Esophagus (tissue), 2 donors: ENCODE measurements around the gene CD2AP. TPM values are rescaled to one million over a fixed set of nuclear protein-coding genes. Genes with fewer than 3 reads are reported as not detected.
A peak's percentile ranks its signal among the peaks of the same experiment; 100 is the strongest.
"Not testable (repeated sequence)": the region's sequence is repeated elsewhere in the genome, so short reads cannot be mapped to it uniquely, and the experiment has no call there.

Source experiments
- H3K27ac ChIP-seq, 2 donors: one replicate each; pipeline ENCODE4 v1.5.1; 2013; ENCODE audit warnings: low read depth in 2 of 2, mild to moderate bottlenecking in 2 of 2, inconsistent platforms in 1 of 2, low read length in 1 of 2, moderate library complexity in 1 of 2
- H3K27me3 ChIP-seq, 2 donors: one replicate each; pipeline ENCODE4 v1.6.1; 2013; ENCODE audit warnings: low read length in 2 of 2, control low read depth in 1 of 2, mild to moderate bottlenecking in 1 of 2; ENCODE audit not compliant: insufficient read depth in 2 of 2, control insufficient read depth in 1 of 2
- H3K36me3 ChIP-seq, 2 donors: one replicate each; pipeline ENCODE4 v1.6.1; 2013; ENCODE audit warnings: low read length in 1 of 2; ENCODE audit not compliant: control insufficient read depth in 2 of 2, insufficient read depth in 2 of 2
- H3K4me1 ChIP-seq, 2 donors: one replicate each; pipeline ENCODE4 v1.6.1; 2013; ENCODE audit warnings: low read length in 1 of 2; ENCODE audit not compliant: control insufficient read depth in 2 of 2, insufficient read depth in 2 of 2
- H3K4me3 ChIP-seq, 2 donors: one replicate each; pipeline ENCODE4 v1.5.1; 2013; ENCODE audit warnings: low read length in 2 of 2, mild to moderate bottlenecking in 2 of 2, low read depth in 1 of 2, moderate library complexity in 1 of 2
- H3K9me3 ChIP-seq, 2 donors: one replicate each; pipeline ENCODE4 v1.6.1; 2013; ENCODE audit warnings: mild to moderate bottlenecking in 2 of 2, low read depth in 1 of 2, low read length in 1 of 2, moderate library complexity in 1 of 2; ENCODE audit not compliant: control insufficient read depth in 2 of 2, insufficient read depth in 1 of 2
- WGBS, 2 donors: extraction: QIAGEN DNeasy Blood & Tissue Kit; methylation state at CpG; one replicate each; pipeline ENCODE4 v1.1.7; 2013; 5-methylcytosine and 5-hydroxymethylcytosine counted together
- polyA plus RNA-seq, 2 donors: library from polyadenylated mRNA; stranded (reverse); fragments of 200-250 nt; gene quantifications; one replicate each; pipeline ENCODE4 v1.2.3, GENCODE V29; 2013
- donor health status: healthy with polysubstance abuse.
- donor health status: Bipolar disorder and iron deficiency.

CD2AP gene
- polyA plus RNA-seq, 2 donors: 12.9 to 14.8 TPM

- WGBS, 2 donors: 3 to 5% methylated on average over 5 of the region's 5 CpGs
- Histone ChIP-seq H3K4me3 (peak overlapping the region; percentile 20 to 98), H3K9me3 (no peaks in the 10 kb centered on the region), H3K4me1 (peaks cover 2 to 4% of the 10 kb centered on the region in 2 donors), H3K36me3 (no peaks in the 10 kb centered on the region), H3K27ac (no peak overlapping the region), H3K27me3 (no peaks in the 10 kb centered on the region)
Measured at GRCh38 chr6:47479140-47479508, 1.5 kb downstream of the CD2AP start.

DNA sequence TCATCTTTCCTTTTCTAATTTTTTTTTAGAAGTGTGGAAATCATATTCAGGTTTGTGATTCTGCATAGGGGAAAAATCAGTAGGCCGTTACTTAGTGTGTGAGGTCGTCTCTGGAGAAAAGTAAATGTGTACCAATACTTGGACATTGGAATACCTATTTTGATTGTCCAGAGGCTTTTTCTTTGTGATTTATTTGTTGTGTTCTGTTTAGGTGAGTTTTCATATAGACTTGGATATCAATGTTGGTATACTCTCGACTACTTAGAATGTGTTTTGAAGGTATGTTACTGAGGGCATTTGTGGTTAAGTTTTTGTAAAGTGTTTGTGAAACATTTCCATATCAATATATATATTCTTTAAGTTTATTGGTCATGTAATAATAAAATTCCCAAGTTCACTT is 2.3 kb downstream of the CD2AP start:
- peak overlapping the region in 1 of 2 donors; percentile 98 for H3K4me3 ChIP-seq
- 63 to 66% methylated on average over 3 of the region's 3 CpGs for WGBS, 2 donors
- no peaks in the 10 kb centered on the region for H3K36me3 ChIP-seq
- H3K9me3 ChIP-seq: no peaks in the 10 kb centered on the region
- no peak overlapping the region for H3K27ac ChIP-seq
- H3K4me1 ChIP-seq: peaks cover 2 to 4% of the 10 kb centered on the region in 2 donors
- no peaks in the 10 kb centered on the region for H3K27me3 ChIP-seq

DNA sequence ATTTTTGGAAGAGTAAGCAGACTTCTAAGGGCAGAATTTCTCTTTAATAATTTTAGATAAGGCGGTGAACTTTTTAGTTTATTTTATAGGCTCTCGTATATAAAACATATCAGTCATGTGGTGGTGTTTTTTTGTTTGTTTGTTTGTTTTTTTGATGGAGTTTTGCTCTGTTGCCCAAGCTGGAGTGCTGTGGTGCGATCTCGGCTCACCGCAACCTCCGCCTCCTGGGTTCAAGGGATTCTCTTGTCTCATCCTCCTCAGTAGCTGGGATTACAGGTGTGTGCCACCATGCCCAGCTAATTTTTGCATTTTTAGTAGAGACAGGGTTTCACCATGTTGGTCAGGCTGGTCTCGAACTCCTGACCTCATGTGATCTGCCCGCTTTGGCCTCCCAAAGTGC is 3.6 kb downstream of the CD2AP start:
- H3K9me3 ChIP-seq, H3K36me3 ChIP-seq, H3K27ac ChIP-seq, H3K27me3 ChIP-seq, H3K4me1 ChIP-seq, H3K4me3 ChIP-seq: not testable (repeated sequence)
- 96% methylated on average over 8 of the region's 8 CpGs for WGBS, 2 donors

DNA sequence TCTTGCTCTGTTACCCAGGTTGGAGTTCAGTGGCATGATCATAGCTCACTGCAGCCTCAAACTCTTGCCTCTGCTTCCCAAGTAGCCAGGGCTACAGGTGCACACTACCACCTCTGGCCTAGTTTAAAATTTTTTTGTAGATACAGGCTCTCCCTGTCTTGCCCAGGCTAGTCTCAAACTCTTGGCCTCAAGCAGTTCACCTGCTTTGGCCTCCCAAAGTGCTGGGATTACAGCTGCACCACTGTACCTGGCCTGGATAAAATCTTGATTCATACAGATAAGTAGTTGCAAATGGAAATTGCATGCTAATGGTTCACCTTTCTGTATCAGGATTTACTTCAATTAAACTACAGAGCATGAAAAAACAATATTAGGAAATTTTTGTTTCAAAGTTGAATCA is 4.2 kb downstream of the CD2AP start:
- Histone ChIP-seq H3K4me1 (peaks cover under 1 to 4% of the 10 kb centered on the region in 2 donors), H3K4me3 (no peak overlapping the region), H3K9me3 (no peaks in the 10 kb centered on the region), H3K36me3 (no peaks in the 10 kb centered on the region), H3K27ac (no peak overlapping the region), H3K27me3 (no peaks in the 10 kb centered on the region)

DNA sequence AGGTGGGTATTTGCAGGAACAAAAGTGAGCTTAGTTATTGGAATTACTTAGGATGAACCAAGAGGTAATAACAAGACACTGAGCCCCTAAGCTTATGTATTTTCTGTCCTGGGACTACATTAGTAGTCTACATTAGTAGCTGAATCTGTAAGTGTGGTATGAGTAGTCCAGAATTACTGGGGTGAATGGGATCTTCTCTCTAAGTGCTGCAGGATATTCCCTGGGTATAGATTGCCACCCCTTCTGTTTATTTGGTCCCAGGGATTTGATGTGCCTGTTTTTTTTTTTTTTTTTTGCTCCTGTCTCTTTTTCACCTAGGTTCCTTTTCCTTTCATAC is 5.9 kb downstream of the CD2AP start:
- Histone ChIP-seq H3K4me3 (no peak overlapping the region), H3K27me3 (no peaks in the 10 kb centered on the region), H3K27ac (no peak overlapping the region), H3K4me1 (peaks cover 0 to 4% of the 10 kb centered on the region in 2 donors), H3K36me3 (no peaks in the 10 kb centered on the region), H3K9me3 (no peaks in the 10 kb centered on the region)

DNA sequence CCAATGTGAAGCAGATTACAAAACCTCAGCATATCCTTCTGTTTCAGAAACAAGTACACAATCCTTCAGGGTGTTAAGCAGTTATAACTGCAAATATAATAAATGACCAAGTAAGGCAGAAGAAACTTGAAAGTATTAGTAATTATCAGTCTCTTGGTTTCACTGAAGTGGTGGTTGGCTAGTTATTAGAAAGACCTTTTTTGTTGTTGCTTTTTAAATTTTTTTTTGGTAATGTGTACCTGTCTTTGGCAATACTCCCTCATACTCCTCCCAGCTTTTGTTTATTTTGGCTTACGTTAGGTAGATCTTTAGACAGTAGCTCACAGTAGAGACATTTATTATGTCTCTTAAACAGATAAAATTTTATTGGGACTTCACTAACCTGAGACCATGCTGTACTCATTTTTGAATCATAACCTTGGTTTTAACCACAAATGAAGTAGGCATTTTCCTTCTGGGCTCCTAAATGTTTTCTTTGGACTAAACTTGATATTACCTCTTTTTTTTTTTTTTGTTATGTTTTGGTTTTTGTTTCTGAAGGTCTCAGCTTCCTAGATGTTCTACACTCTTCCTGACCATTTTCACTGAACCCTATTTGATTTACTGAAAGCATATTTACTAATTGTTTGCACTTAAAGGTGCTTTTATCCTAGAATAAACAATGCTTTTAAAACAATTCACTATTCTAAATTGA is 6.4 kb downstream of the CD2AP start:
- 3 to 22% methylated on average over 1 of the region's 1 CpG for WGBS, 2 donors
- H3K4me1 ChIP-seq: peaks cover 0 to 4% of the 10 kb centered on the region in 2 donors
- no peaks in the 10 kb centered on the region for H3K27me3 ChIP-seq
- no peaks in the 10 kb centered on the region for H3K36me3 ChIP-seq
- no peaks in the 10 kb centered on the region for H3K9me3 ChIP-seq
- H3K4me3 ChIP-seq: no peak overlapping the region
- no peak overlapping the region for H3K27ac ChIP-seq

DNA sequence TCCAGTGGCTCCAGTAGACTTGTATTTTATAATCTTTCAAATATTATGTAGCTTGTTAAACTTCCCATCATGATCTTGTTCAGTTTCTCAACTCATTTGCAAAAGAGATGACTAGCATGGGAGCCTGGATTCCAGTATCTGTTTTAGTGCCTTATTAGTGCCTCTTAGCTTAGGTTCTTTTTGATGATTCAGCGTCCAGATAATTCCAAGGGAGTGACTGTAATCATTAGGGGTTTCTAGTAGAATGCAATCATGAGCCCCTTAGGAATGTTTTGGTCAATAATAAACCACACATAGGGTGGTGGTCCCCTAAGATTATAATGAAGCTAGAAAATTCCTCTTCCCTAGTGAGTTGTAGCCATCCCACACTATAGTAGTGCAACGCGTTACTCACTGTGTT is 7.0 kb downstream of the CD2AP start:
- Histone ChIP-seq H3K4me1 (peaks cover 0 to 4% of the 10 kb centered on the region in 2 donors), H3K36me3 (no peaks in the 10 kb centered on the region), H3K27ac (no peak overlapping the region), H3K9me3 (no peaks in the 10 kb centered on the region), H3K27me3 (no peaks in the 10 kb centered on the region), H3K4me3 (no peak overlapping the region)
- 75 to 84% methylated on average over 3 of the region's 3 CpGs for WGBS, 2 donors

DNA sequence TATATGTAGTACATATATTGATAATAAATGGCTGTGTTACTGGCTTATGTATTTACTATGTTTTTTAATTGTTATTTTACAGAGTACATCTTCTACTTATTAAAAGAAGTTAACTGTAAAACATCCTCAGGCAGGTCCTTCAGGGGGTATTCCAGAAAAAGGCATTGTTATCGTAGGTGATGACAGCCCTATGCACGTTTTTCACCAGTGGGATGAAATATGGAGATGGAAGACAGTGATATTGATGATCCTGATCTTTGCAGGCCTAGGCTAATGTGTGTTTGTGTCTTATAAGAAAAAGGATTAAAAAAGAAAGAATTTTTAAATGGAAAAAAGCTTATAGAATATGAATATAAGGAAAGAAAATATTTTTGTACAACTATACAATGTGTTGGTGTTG is 7.5 kb downstream of the CD2AP start:
- WGBS, 2 donors: 78 to 89% methylated on average over 2 of the region's 2 CpGs
- Histone ChIP-seq H3K9me3 (no peaks in the 10 kb centered on the region), H3K4me3 (no peak overlapping the region), H3K27me3 (no peaks in the 10 kb centered on the region), H3K27ac (no peak overlapping the region), H3K4me1 (peaks cover 0 to 4% of the 10 kb centered on the region in 2 donors), H3K36me3 (no peaks in the 10 kb centered on the region)

GRCh38 chr6:47485491-47486135 is 8.0 kb downstream of the CD2AP start:
- H3K4me1 ChIP-seq: peaks cover 0 to 4% of the 10 kb centered on the region in 2 donors

DNA sequence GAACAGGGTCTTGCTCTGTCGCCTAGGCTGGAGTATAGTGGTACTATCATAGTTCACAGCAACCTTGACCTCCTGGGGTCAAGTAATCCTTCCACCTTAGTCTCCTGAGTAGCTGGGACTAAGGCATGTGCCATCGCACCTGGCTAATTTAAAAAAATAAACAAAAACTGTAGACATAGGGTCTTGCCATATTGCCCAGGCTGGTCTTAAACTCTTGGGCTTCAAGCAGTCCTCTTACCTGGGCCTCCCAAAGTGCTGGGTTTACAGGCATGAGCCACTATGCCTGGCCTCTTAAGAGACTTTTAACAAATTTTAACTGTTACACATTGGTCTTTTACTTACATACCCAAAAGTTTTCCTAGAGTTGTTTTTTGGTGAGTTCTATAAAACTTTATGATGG is 12.4 kb downstream of the CD2AP start:
- Histone ChIP-seq H3K4me1 (peaks cover 0 to 2% of the 10 kb centered on the region in 2 donors), H3K9me3 (no peaks in the 10 kb centered on the region), H3K27me3 (no peaks in the 10 kb centered on the region), H3K36me3 (no peaks in the 10 kb centered on the region), H3K27ac (no peak overlapping the region), H3K4me3 (no peak overlapping the region)
- WGBS, 2 donors: 84 to 90% methylated on average over 2 of the region's 2 CpGs

More at GRCh38 chr6:47485491-47486135, 8.0 kb downstream of the CD2AP start:
- H3K27me3 ChIP-seq: no peaks in the 10 kb centered on the region
- no peaks in the 10 kb centered on the region for H3K9me3 ChIP-seq
- H3K4me3 ChIP-seq: no peak overlapping the region
- H3K27ac ChIP-seq: no peak overlapping the region
- no peaks in the 10 kb centered on the region for H3K36me3 ChIP-seq
